Karpas-422 (cell line): ENCODE data around the gene SMCO2. TPM values are rescaled to one million over a fixed set of nuclear protein-coding genes. Genes with fewer than 3 reads are reported as not detected.

ENCODE experiments used
- DNase-seq: peaks from one replicate; pipeline ENCODE4 v3.0.0-alpha.2; 2015
- H2AFZ ChIP-seq: fragments of 200-600 bp; sonication (generic); 2 replicates; pipeline ENCODE4 v1.6.1; 2014; ENCODE audit warnings: antibody characterized with exemption, low read length, mixed read lengths
- H3K27ac ChIP-seq: fragments of 200-600 bp; sonication (generic); 2 replicates; pipeline ENCODE4 v1.5.1; 2014; ENCODE audit warnings: mild to moderate bottlenecking, low read length, moderate library complexity
- H3K27me3 ChIP-seq: fragments of 200-600 bp; sonication (generic); 2 replicates; pipeline ENCODE4 v1.6.1; 2014; ENCODE audit warnings: low read length, mixed read lengths
- H3K36me3 ChIP-seq: fragments of 200-600 bp; sonication (generic); 2 replicates; pipeline ENCODE4 v1.6.1; 2014; ENCODE audit warnings: low read length, mixed read lengths; ENCODE audit not compliant: insufficient read depth
- H3K4me1 ChIP-seq: fragments of 200-600 bp; sonication (generic); 2 replicates; pipeline ENCODE4 v1.6.1; 2014; ENCODE audit warnings: mild to moderate bottlenecking, low read length, mixed read lengths
- H3K4me2 ChIP-seq: fragments of 200-600 bp; sonication (generic); 2 replicates; pipeline ENCODE4 v1.6.1; 2014; ENCODE audit warnings: low read length, low read depth, mild to moderate bottlenecking; ENCODE audit not compliant: poor library complexity, severe bottlenecking
- H3K4me3 ChIP-seq: fragments of 200-600 bp; sonication (generic); 2 replicates; pipeline ENCODE4 v1.5.1; 2014; ENCODE audit warnings: mild to moderate bottlenecking, antibody characterized with exemption, low read length, mixed read lengths
- H3K79me2 ChIP-seq: fragments of 200-600 bp; sonication (generic); 2 replicates; pipeline ENCODE4 v1.6.1; 2014; ENCODE audit warnings: mild to moderate bottlenecking, low read length, mixed read lengths
- H3K9ac ChIP-seq: fragments of 200-600 bp; sonication (generic); 2 replicates; pipeline ENCODE4 v1.6.0; 2014; ENCODE audit warnings: low read length
- H3K9me2 ChIP-seq: fragments of 200-600 bp; sonication (generic), shearing (Covaris generic); replicated peaks from 2 replicates; pipeline ENCODE4 v1.6.0; 2014; ENCODE audit warnings: mild to moderate bottlenecking, low read length, moderate library complexity; ENCODE audit not compliant: insufficient read depth
- H3K9me3 ChIP-seq: fragments of 300-700, 200-600 bp; sonication (generic); 2 replicates; pipeline ENCODE4 v1.6.1; 2014; ENCODE audit warnings: low read length, mixed read lengths
- H4K20me1 ChIP-seq: fragments of 200-600 bp; sonication (generic); 2 replicates; pipeline ENCODE4 v1.6.1; 2014; ENCODE audit warnings: mild to moderate bottlenecking, antibody characterized with exemption, low read length, low read depth; ENCODE audit not compliant: insufficient read depth
- total RNA-seq: library from RNA; depleted of rRNA; stranded (reverse); fragments of >200 nt; shearing (Covaris generic); gene quantifications from 2 replicates; pipeline ENCODE4 v1.2.3, GENCODE V29; 2014; ENCODE audit warnings: low replicate concordance

Gene SMCO2
- total RNA-seq, 1 experiment from 2014 or later, result not detected

DNA sequence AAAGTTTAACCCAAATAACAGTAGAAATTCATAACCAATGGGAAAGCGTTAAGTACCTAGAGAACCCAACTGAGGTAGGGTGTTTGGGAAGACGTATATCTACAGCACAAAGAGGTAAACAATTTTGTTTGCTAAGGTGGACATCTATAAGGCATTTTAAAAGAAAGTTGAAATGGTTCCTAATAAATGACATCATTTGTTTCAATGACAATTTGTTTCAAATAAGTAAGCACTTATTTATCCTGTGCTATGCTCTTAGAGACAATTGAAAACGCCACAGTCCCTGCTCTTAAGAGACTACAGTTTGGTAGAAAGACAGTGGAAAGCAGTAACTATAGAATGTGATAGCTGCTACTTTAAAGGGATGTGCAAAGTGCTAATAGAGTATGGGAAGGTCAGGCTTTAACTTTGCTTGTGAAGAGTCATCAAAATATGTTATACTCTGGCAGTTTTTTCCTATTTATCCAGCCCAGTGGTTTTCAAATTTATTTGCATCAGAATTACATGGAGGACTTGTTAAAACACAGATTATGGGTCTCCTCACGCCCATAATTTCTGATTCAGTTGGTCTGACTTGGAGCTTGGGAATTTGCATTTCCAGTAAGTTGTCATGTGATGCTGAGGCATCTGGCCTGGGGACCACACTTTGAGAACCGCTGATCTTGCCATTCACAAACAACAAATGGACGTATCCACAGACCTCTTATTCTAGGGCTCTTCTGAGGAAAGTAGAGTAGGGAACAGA, 19.6 kb upstream of the SMCO2 start:
- H3K9ac ChIP-seq, result no peak overlapping the region
- H3K27ac ChIP-seq, result no peak overlapping the region
- no peak overlapping the region for H3K4me3 ChIP-seq
- H3K4me2 ChIP-seq, result no peak overlapping the region
- no peaks in the 10 kb centered on the region for H3K27me3 ChIP-seq
- no peaks in the 10 kb centered on the region for H4K20me1 ChIP-seq
- H3K9me2 ChIP-seq, result no peaks in the 10 kb centered on the region
- no peaks in the 10 kb centered on the region for H3K79me2 ChIP-seq
- no peak overlapping the region for H2AFZ ChIP-seq
- no peak for DNase-seq
- H3K36me3 ChIP-seq, result no peaks in the 10 kb centered on the region
- no peaks in the 10 kb centered on the region for H3K4me1 ChIP-seq
- 0 out of 2 replicates have a peak, but pooled peaks cover 2% of the 10 kb centered on the region for H3K9me3 ChIP-seq

DNA sequence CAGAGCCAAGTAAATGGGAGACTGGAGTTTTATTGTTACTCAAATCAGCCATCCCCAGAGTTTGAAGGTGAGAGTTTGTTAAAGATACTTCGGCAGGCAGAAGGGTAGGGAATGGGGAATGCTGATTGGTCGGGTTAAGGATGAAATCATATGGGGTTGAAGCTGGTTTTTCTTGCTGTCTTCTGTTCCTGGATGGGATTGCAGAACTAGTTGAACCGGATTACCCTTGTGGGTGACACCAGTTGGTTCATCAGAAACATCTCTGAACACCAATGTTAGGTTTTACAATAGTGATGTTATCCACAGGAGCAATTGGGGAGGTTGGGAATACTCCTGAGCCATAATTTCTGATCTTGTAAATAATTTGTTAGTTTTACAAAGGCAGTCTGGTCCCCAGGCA, 18.7 kb upstream of the SMCO2 start:
- H4K20me1 ChIP-seq, result no peaks in the 10 kb centered on the region
- no peak overlapping the region for H3K9ac ChIP-seq
- H3K36me3 ChIP-seq, result no peaks in the 10 kb centered on the region
- no peaks in the 10 kb centered on the region for H3K79me2 ChIP-seq
- no peak overlapping the region for H3K4me3 ChIP-seq
- no peak overlapping the region for H3K27ac ChIP-seq
- H3K4me2 ChIP-seq, result no peak overlapping the region
- no peak for DNase-seq
- 0 out of 2 replicates have a peak, but pooled peaks cover 2% of the 10 kb centered on the region for H3K9me3 ChIP-seq
- no peaks in the 10 kb centered on the region for H3K9me2 ChIP-seq
- H3K4me1 ChIP-seq, result no peaks in the 10 kb centered on the region
- H2AFZ ChIP-seq, result no peak overlapping the region
- H3K27me3 ChIP-seq, result peaks cover 3% of the 10 kb centered on the region; the same call in 1 of the 2 replicates

DNA sequence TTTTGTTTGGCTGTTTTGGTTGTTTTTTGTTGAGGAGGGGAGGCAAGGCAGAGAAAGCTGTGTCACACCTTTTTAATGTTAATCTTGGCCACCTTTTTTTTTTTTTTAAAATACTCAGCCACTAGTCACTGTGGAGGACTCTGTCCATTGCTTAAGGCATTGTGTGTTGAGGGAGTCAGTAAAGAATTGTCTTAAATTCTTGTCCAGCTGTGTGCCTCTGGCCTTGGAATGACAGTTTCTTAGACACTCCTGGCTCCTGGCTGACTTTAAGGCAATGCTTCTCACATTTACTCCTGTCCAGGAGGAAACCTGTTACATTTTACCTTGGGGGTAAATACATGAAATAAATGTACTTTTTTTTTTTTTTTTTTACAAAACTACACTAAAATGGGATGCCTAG, 18.1 kb upstream of the SMCO2 start:
- H3K4me1 ChIP-seq, result no peaks in the 10 kb centered on the region
- no peaks in the 10 kb centered on the region for H3K36me3 ChIP-seq
- 0 out of 2 replicates have a peak, but pooled peaks cover 2% of the 10 kb centered on the region for H3K9me3 ChIP-seq
- H3K79me2 ChIP-seq, result no peaks in the 10 kb centered on the region
- H3K27me3 ChIP-seq, result peaks cover 3% of the 10 kb centered on the region; the same call in 1 of the 2 replicates
- H4K20me1 ChIP-seq, result no peaks in the 10 kb centered on the region
- no peak for DNase-seq
- H3K9me2 ChIP-seq, result no peaks in the 10 kb centered on the region
- no peak overlapping the region for H3K4me3 ChIP-seq
- H2AFZ ChIP-seq, result no peak overlapping the region
- no peak overlapping the region for H3K27ac ChIP-seq
- H3K9ac ChIP-seq, result no peak overlapping the region
- no peak overlapping the region for H3K4me2 ChIP-seq

DNA sequence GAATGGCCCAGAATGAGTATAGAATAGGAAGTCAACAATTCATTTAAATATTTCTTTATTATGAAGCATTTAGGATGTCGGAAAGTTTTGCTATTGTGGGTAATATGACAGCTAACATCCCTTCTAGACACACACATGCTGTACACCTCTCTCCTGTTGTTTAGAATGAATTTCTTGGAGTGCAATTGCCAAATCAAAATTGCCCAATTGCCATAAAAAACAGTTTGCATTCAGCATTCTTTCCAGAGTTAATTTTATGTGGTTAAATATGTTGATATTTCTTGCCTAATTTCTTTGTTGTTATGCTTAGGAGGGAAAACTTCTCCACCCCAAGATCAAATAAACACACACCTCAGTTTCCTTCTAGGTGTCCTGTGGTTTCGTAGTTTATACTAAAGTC, 16.9 kb upstream of the SMCO2 start:
- Histone ChIP-seq H3K9me3 (0 out of 2 replicates have a peak, but pooled peaks cover 2% of the 10 kb centered on the region), H3K4me2 (no peak overlapping the region)

DNA sequence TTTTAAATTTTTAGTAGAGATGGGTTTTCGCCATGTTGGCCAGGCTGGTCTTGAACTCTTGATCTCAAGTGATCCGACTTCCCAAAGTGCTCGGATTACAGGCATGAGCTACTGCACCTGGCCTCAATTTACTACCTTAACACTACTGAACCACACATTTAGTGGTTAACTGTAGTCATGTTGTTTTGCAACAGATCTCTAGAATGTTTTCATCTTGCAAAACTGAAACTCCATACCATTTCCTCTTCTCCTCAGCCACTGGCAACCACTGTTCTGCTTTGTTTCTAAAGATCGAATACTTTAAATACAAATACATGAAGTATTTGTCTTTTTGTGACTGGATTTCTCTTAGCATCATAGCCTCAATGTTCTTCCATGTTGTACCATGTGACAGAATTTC, 15.4 kb upstream of the SMCO2 start:
- Histone ChIP-seq H3K27me3 (peaks cover 3% of the 10 kb centered on the region; the same call in 1 of the 2 replicates), H3K9ac (no peak overlapping the region), H2AFZ (no peak overlapping the region), H3K9me2 (no peaks in the 10 kb centered on the region), H3K27ac (no peak overlapping the region), H3K4me3 (no peak overlapping the region), H3K4me2 (no peak overlapping the region), H4K20me1 (no peaks in the 10 kb centered on the region), H3K79me2 (no peaks in the 10 kb centered on the region), H3K9me3 (0 out of 2 replicates have a peak, but pooled peaks cover 2% of the 10 kb centered on the region), H3K36me3 (no peaks in the 10 kb centered on the region), H3K4me1 (no peaks in the 10 kb centered on the region)
- no peak for DNase-seq

More for the DNA sequence above, 16.9 kb upstream of the SMCO2 start:
- Histone ChIP-seq H2AFZ (no peak overlapping the region), H3K4me1 (no peaks in the 10 kb centered on the region), H3K79me2 (no peaks in the 10 kb centered on the region), H3K27me3 (peaks cover 3% of the 10 kb centered on the region; the same call in 1 of the 2 replicates), H3K36me3 (no peaks in the 10 kb centered on the region), H3K9me2 (no peaks in the 10 kb centered on the region), H3K4me3 (no peak overlapping the region), H3K9ac (no peak overlapping the region), H4K20me1 (no peaks in the 10 kb centered on the region), H3K27ac (no peak overlapping the region)
- no peak for DNase-seq

DNA sequence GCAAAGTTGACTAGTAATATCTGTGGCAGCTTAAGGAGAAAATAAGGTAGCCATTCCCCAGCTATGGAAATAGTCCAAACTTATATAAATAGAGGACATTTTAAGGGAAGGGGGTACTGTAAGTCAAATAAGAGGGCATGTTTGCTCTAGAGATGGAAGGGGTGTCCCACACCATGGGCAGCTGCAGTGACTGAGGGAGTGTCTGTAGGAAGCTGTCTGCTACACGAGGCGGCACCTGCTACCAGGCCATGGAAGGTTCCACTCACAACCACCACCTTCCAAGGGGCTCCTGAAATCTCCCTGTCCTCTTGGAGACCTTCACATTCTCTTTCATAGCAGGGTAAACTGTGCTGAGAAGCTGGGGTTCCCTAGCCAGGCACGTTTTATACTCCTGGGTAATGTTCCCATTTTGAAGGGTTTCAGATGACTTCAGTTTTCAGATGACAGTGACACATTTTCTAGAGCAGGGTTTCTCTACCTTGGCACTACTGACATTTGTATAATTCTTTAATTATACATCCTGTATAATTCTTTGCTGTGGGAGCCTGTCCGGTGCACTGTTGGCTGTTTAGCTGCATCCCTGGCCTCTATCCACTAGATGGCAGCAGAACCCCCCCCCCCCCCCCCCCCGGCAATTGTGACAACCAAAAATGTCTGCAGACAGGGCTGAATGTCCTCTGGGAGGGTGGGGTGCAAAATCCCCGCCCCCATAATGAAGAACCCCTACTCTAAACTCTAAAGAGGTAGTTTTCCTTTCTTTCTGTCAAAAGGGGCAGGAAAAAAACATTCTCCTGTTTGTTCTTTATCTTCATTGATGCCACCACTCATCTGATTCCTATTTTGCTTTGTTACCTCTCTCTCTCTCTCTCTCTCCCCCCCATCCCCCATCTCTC, 11.6 kb upstream of the SMCO2 start:
- DNase-seq, result peak; percentile 54
- Histone ChIP-seq H3K27ac (no peak overlapping the region), H3K9me2 (no peaks in the 10 kb centered on the region), H3K27me3 (peaks cover 3% of the 10 kb centered on the region; the same call in 1 of the 2 replicates), H3K4me1 (no peaks in the 10 kb centered on the region), H3K36me3 (no peaks in the 10 kb centered on the region), H4K20me1 (no peaks in the 10 kb centered on the region), H2AFZ (no peak overlapping the region), H3K4me2 (no peak overlapping the region), H3K9ac (no peak overlapping the region), H3K4me3 (no peak overlapping the region), H3K79me2 (no peaks in the 10 kb centered on the region), H3K9me3 (0 out of 2 replicates have a peak, but pooled peaks cover 2% of the 10 kb centered on the region)

DNA sequence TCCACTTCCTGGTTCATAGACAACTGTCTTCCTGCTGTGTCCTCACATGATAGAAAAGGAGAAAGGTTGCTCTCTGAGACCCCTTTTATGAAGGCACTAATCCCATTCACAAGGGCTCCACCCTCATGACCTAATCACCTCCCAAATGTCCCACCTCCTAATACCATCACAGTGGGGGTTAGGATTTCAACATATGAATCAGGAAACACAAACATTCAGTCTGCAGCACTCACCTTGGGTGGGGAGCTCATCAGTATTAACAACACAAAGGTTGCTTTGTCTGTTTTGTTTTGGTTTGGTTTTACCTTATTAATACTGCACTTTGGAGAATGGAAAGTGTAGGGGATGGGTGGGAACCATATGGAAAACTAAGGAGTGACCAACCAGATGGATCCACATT, 10.5 kb upstream of the SMCO2 start:
- H3K9me3 ChIP-seq, result 0 out of 2 replicates have a peak, but pooled peaks cover 2% of the 10 kb centered on the region
- no peaks in the 10 kb centered on the region for H4K20me1 ChIP-seq
- no peak overlapping the region for H3K27ac ChIP-seq
- no peaks in the 10 kb centered on the region for H3K4me1 ChIP-seq
- H2AFZ ChIP-seq, result no peak overlapping the region
- no peaks in the 10 kb centered on the region for H3K79me2 ChIP-seq
- no peak overlapping the region for H3K4me2 ChIP-seq
- H3K9me2 ChIP-seq, result no peaks in the 10 kb centered on the region
- no peak overlapping the region for H3K9ac ChIP-seq
- DNase-seq, result no peak
- H3K36me3 ChIP-seq, result no peaks in the 10 kb centered on the region
- H3K27me3 ChIP-seq, result peaks cover 3% of the 10 kb centered on the region; the same call in 1 of the 2 replicates
- no peak overlapping the region for H3K4me3 ChIP-seq

DNA sequence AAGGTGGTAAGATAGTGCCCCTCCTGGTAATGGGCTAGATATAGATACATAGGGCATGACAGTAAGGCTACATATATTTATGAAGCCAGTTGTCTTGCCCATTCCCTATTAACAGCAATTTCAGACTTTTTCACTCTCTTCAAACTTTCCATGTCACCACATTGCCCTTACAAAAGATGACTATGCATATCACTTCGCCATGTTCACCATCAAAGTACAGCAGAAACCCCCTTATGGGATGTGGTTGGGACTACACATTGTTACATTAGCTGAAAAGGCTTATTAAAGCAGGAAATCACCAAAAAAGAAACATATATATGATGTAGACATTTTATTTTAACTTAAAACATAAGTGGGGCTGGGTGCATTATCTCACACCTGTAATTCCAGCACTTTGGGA, 9.8 kb upstream of the SMCO2 start:
- Histone ChIP-seq H3K9ac (no peak overlapping the region), H3K36me3 (no peaks in the 10 kb centered on the region), H3K4me3 (no peak overlapping the region), H3K9me2 (no peaks in the 10 kb centered on the region), H3K9me3 (no peaks in the 10 kb centered on the region), H3K4me2 (no peak overlapping the region), H4K20me1 (no peaks in the 10 kb centered on the region), H3K27ac (no peak overlapping the region), H3K79me2 (no peaks in the 10 kb centered on the region), H3K27me3 (peaks cover 3% of the 10 kb centered on the region; the same call in 1 of the 2 replicates), H3K4me1 (no peaks in the 10 kb centered on the region), H2AFZ (no peak overlapping the region)
- no peak for DNase-seq
